Right lobe of liver (tissue), 4 donors: ENCODE results near the gene GTPBP2.

Experiments used
- POLR2A ChIP-seq: fragments of 450-650 bp; IDR thresholded peaks from one replicate; pipeline ENCODE4 v1.6.1; 2017; ENCODE audit warnings: antibody characterized with exemption, mild to moderate bottlenecking
- TF ChIP-seq, protein P1 (sequence below), 4 donors: fragments of 200-600 bp in 3 of 4; fragments of 450-650 bp in 1 of 4; IDR thresholded peaks; one replicate each; pipeline versions ENCODE4 v1.5.1 to v1.8.0; 2016 to 2022; ENCODE audit warnings: antibody characterized with exemption in 4 of 4, mild to moderate bottlenecking in 2 of 4
- donor health status: DM: no; HTN: no; CAD: no.
- donor health status: DM: no; HTN: no; CAD: no.
- donor health status: DM: no; HTN: yes; CAD: no.

GRCh38 chr6:43622541-43622940 is 6.5 kb downstream of the GTPBP2 start:
- TF ChIP-seq, protein P1, sequence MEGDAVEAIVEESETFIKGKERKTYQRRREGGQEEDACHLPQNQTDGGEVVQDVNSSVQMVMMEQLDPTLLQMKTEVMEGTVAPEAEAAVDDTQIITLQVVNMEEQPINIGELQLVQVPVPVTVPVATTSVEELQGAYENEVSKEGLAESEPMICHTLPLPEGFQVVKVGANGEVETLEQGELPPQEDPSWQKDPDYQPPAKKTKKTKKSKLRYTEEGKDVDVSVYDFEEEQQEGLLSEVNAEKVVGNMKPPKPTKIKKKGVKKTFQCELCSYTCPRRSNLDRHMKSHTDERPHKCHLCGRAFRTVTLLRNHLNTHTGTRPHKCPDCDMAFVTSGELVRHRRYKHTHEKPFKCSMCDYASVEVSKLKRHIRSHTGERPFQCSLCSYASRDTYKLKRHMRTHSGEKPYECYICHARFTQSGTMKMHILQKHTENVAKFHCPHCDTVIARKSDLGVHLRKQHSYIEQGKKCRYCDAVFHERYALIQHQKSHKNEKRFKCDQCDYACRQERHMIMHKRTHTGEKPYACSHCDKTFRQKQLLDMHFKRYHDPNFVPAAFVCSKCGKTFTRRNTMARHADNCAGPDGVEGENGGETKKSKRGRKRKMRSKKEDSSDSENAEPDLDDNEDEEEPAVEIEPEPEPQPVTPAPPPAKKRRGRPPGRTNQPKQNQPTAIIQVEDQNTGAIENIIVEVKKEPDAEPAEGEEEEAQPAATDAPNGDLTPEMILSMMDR (IDR thresholded peaks at IDR 0.05): no peak
- TF ChIP-seq POLR2A: no peak
